NCI-H345 treated with DMSO at 0.1 percent for 48 hours (cell line): ENCODE results near the gene HOXC5.

Experiments
- DNase-seq: peaks from one replicate; lab custom pipeline; 2025; ENCODE audit not compliant: unreplicated experiment; lab: John Stamatoyannopoulos, UW

Gene HOXC5

GRCh38 chr12:54019091-54019811 lies 13.6 kb upstream of the HOXC5 start:
- DNase-seq, result no peak

GRCh38 chr12:54019924-54020590 lies 12.8 kb upstream of the HOXC5 start:
- DNase-seq, result no peak

- DNase-seq, result no peak
Measured at GRCh38 chr12:54020591-54021405, 12.1 kb upstream of the HOXC5 start.

- no peak for DNase-seq
Measured at GRCh38 chr12:54021432-54022013, 11.3 kb upstream of the HOXC5 start.

GRCh38 chr12:54022960-54023884 lies 9.6 kb upstream of the HOXC5 start:
- no peak for DNase-seq

GRCh38 chr12:54024127-54024526 lies 8.7 kb upstream of the HOXC5 start:
- no peak for DNase-seq

- DNase-seq, result no peak
Measured at GRCh38 chr12:54024581-54025305, 8.1 kb upstream of the HOXC5 start.

- DNase-seq, result no peak
Measured at GRCh38 chr12:54025499-54026405, 7.1 kb upstream of the HOXC5 start.

GRCh38 chr12:54026640-54027441 lies 6.0 kb upstream of the HOXC5 start:
- no peak for DNase-seq

- DNase-seq, result no peak
Measured at GRCh38 chr12:54027442-54027786, 5.4 kb upstream of the HOXC5 start.

GRCh38 chr12:54028314-54029201 lies 4.3 kb upstream of the HOXC5 start, which contains the start of gene HOXC6:
Gene HOXC6, plus strand, starts transcription at chr12:54028440. Its CDS starts 82 bp downstream, at chr12:54028522.
- no peak for DNase-seq

- DNase-seq, result no peak
Measured at GRCh38 chr12:54029529-54030441, 3.1 kb upstream of the HOXC5 start.

GRCh38 chr12:54030442-54030801 lies 2.4 kb upstream of the HOXC5 start:
- no peak for DNase-seq

- no peak for DNase-seq
Measured at GRCh38 chr12:54030889-54031471, 1.9 kb upstream of the HOXC5 start.

GRCh38 chr12:54031480-54031879 lies 1.4 kb upstream of the HOXC5 start:
- no peak for DNase-seq
